SK-N-SH (cell line): ENCODE measurements around the gene CAMK2B. TPM values are rescaled to one million over a fixed set of nuclear protein-coding genes. Genes with fewer than 3 reads are reported as not detected.
"Not testable (repeated sequence)": the region's sequence is repeated elsewhere in the genome, so short reads cannot be mapped to it uniquely, and the experiment has no call there.

Experiments used
- CTCF ChIA-PET: fragments of 300-600, 350-600 bp; formaldehyde crosslinking; extraction: SDS; loops from one replicate; lab custom pipeline; 2021; lab: Yijun Ruan, JAX
- POLR2A ChIA-PET: fragments of 350-600 bp; sonication (Branson Sonifier 250); formaldehyde crosslinking; extraction: SDS; loops from one replicate; lab custom pipeline; 2020; ENCODE audit warnings: antibody characterized with exemption, inconsistent platforms; lab: Yijun Ruan, JAX
- DNase-seq: peaks from one replicate; pipeline ENCODE4 v3.0.0; 2012
- H2AFZ ChIP-seq: fragments of 200-600 bp; sonication (generic); 2 replicates; pipeline ENCODE4 v1.8.1; 2016; ENCODE audit warnings: antibody characterized with exemption, mild to moderate bottlenecking, low read depth
- H3F3A ChIP-seq: fragments of 200-600 bp; sonication (generic); replicated peaks from 2 replicates; pipeline ENCODE3; 2016; ENCODE audit warnings: antibody characterized with exemption, mild to moderate bottlenecking; ENCODE audit not compliant: insufficient read depth
- H3K27ac ChIP-seq, 2 experiments: fragments of 200-500 bp in 1 of 2; fragments of 200-600 bp in 1 of 2; sonication (Bioruptor generic) in 1 of 2; sonication (generic), shearing (Covaris generic) in 1 of 2; 2 replicates each; pipeline versions ENCODE4 v1.5.1 to v1.6.1; 2014 to 2016; ENCODE audit warnings: low read depth in 2 of 2, inconsistent platforms in 1 of 2, low read length in 1 of 2, mild to moderate bottlenecking in 1 of 2, mixed read lengths in 1 of 2
- H3K27me3 ChIP-seq: fragments of 200-600 bp; sonication (generic), shearing (Covaris generic); 2 replicates; pipeline ENCODE4 v1.6.1; 2016; ENCODE audit warnings: mixed run types; ENCODE audit not compliant: insufficient read depth
- H3K36me3 ChIP-seq, 2 experiments: fragments of 200-500 bp in 1 of 2; fragments of 200-600 bp in 1 of 2; sonication (Bioruptor generic) in 1 of 2; sonication (generic) in 1 of 2; replicated peaks in 1 of 2; 2 replicates each; pipeline versions ENCODE3 to v1.5.1; 2014 to 2016; ENCODE audit warnings: low read length in 1 of 2, mild to moderate bottlenecking in 1 of 2; ENCODE audit not compliant: insufficient read depth in 2 of 2, control insufficient read depth in 1 of 2
- H3K4me1 ChIP-seq, 2 experiments: fragments of 200-500 bp in 1 of 2; fragments of 200-600 bp in 1 of 2; sonication (Bioruptor generic) in 1 of 2; sonication (generic), shearing (Covaris generic) in 1 of 2; 2 replicates each; pipeline versions ENCODE4 v1.5.1 to v1.6.1; 2014 to 2016; ENCODE audit warnings: low read depth in 1 of 2, low read length in 1 of 2, mixed run types in 1 of 2; ENCODE audit not compliant: insufficient read depth in 2 of 2, control insufficient read depth in 1 of 2
- H3K4me2 ChIP-seq: fragments of 200-600 bp; sonication (generic), shearing (Covaris generic); 2 replicates; pipeline ENCODE4 v1.6.1; 2017; ENCODE audit warnings: mixed run types
- H3K4me3 ChIP-seq, 2 experiments: fragments of 200-500 bp in 1 of 2; fragments of 200-600 bp in 1 of 2; sonication (Bioruptor generic) in 1 of 2; sonication (generic), shearing (Covaris generic) in 1 of 2; 2 replicates each; pipeline versions ENCODE4 v1.5.1 to v1.8.1; 2014 to 2016; ENCODE audit warnings: low read depth in 2 of 2, inconsistent platforms in 1 of 2, low read length in 1 of 2, mild to moderate bottlenecking in 1 of 2, mixed read lengths in 1 of 2, moderate library complexity in 1 of 2
- H3K79me2 ChIP-seq: fragments of 200-600 bp; sonication (generic); 2 replicates; pipeline ENCODE4 v1.8.1; 2017; ENCODE audit warnings: mild to moderate bottlenecking; ENCODE audit not compliant: insufficient read depth
- H3K9ac ChIP-seq: fragments of 200-600 bp; sonication (generic); 2 replicates; pipeline ENCODE4 v1.6.1; 2017; ENCODE audit warnings: mixed run types
- H3K9me2 ChIP-seq: fragments of 200-600 bp; sonication (generic); 2 replicates; pipeline ENCODE4 v1.6.1; 2017; ENCODE audit warnings: mixed run types
- H3K9me3 ChIP-seq: fragments of 200-600 bp; sonication (generic); 2 replicates; pipeline ENCODE4 v1.6.1; 2017; ENCODE audit warnings: mixed run types, mild to moderate bottlenecking, moderate library complexity
- H4K20me1 ChIP-seq: fragments of 200-600 bp; sonication (generic); 2 replicates; pipeline ENCODE4 v1.6.1; 2017; ENCODE audit warnings: mild to moderate bottlenecking, mixed run types; ENCODE audit not compliant: insufficient read depth
- CHD2 ChIP-seq: fragments of 150-350 bp; IDR thresholded peaks from 2 replicates; pipeline ENCODE4 v1.6.1; 2018; ENCODE audit warnings: low read length; ENCODE audit not compliant: partially characterized antibody
- ELF1 ChIP-seq: IDR thresholded peaks from 2 replicates; pipeline ENCODE4 v1.4.0; 2012
- FOXJ3 ChIP-seq: sonication (generic); formaldehyde crosslinking; IDR thresholded peaks from 2 replicates; pipeline ENCODE4 v1.5.1; 2020; ENCODE audit warnings: mild to moderate bottlenecking, missing genetic modification reagents
- FOXM1 ChIP-seq: IDR thresholded peaks from 2 replicates; pipeline ENCODE4 v1.4.0; 2012; ENCODE audit warnings: low read depth, mild to moderate bottlenecking
- GABPA ChIP-seq: IDR thresholded peaks from 2 replicates; pipeline ENCODE4 v1.4.0; 2012; ENCODE audit warnings: low read depth, mild to moderate bottlenecking
- JUND ChIP-seq: IDR thresholded peaks from 2 replicates; pipeline ENCODE4 v1.4.0; 2012
- MEF2A ChIP-seq: IDR thresholded peaks from 2 replicates; pipeline ENCODE4 v1.4.0; 2012; ENCODE audit warnings: low read depth, borderline replicate concordance
- MXI1 ChIP-seq: IDR thresholded peaks from 2 replicates; pipeline ENCODE4 v1.6.1; 2012; ENCODE audit warnings: mild to moderate bottlenecking, low read depth, low read length, improper control_type of control experiment
- NFIC ChIP-seq: IDR thresholded peaks from 2 replicates; pipeline ENCODE4 v1.4.0; 2012; ENCODE audit warnings: borderline replicate concordance
- POLR2AphosphoS5 ChIP-seq: IDR thresholded peaks from 2 replicates; pipeline ENCODE4 v1.6.1; 2012; ENCODE audit warnings: low read depth, low read length
- RAD21 ChIP-seq: IDR thresholded peaks from 2 replicates; pipeline ENCODE4 v1.6.1; 2012; ENCODE audit warnings: mild to moderate bottlenecking, low read length
- RCOR1 ChIP-seq: fragments of 150-350 bp; IDR thresholded peaks from 2 replicates; pipeline ENCODE4 v1.6.1; 2017; ENCODE audit warnings: antibody characterized with exemption, low read length
- RFX5 ChIP-seq: IDR thresholded peaks from 2 replicates; pipeline ENCODE4 v1.6.1; 2012; ENCODE audit warnings: mild to moderate bottlenecking, improper control_type of control experiment, low read length
- SMC3 ChIP-seq: IDR thresholded peaks from 2 replicates; pipeline ENCODE4 v1.6.1; 2012; ENCODE audit warnings: low read depth, low read length, improper control_type of control experiment
- TAF1 ChIP-seq: IDR thresholded peaks from 2 replicates; pipeline ENCODE4 v1.6.1; 2012; ENCODE audit warnings: low read depth, mild to moderate bottlenecking, low read length, moderate library complexity, borderline replicate concordance
- WGBS: methylation state at CpG from one replicate; pipeline ENCODE4 v1.1.6; 2017; ENCODE audit warnings: low lambda C conversion rate; 5-methylcytosine and 5-hydroxymethylcytosine counted together
- polyA plus RNA-seq, 3 experiments: library from polyadenylated mRNA; depleted of rRNA; stranded (reverse); fragments of >200 nt; gene quantifications; 2 replicates each; pipeline ENCODE4 v1.2.3, GENCODE V29; 2012
- TF ChIP-seq, protein P1 (sequence below): fragments of 150-350 bp; IDR thresholded peaks from 2 replicates; pipeline ENCODE4 v1.6.1; 2016; ENCODE audit warnings: mild to moderate bottlenecking, low read depth, low read length
- TF ChIP-seq, protein P2 (sequence below): fragments of 150-350 bp; IDR thresholded peaks from 2 replicates; pipeline ENCODE4 v1.6.1; 2017; ENCODE audit warnings: antibody characterized with exemption, low read length, low read depth, borderline replicate concordance
- TF ChIP-seq, protein P3 (sequence below): IDR thresholded peaks from 2 replicates; pipeline ENCODE4 v1.4.0; 2012; ENCODE audit warnings: low read depth

Gene CAMK2B
- polyA plus RNA-seq, 1 of the 3 experiments (the other 2 are of a cell fraction): 0.20 TPM

DNA sequence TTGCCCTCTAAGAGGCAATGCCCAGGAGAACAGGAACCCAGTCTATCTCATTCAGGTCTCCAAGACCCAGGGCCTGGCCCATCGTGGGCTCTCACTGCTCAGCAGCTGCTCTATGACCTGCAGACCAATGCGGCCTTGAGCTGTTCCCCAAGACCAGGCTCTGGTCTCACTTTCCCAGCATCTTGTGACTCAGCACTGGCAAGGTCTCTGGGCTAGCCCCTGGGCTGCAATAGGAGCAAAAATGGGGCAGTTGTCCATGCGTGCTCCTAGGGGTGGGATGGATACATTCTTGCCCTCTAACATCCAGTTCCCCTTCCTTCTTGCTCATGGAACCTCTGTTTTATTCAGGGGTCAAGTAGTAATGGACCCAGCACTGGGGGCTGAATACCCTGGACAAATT, 149.7 kb downstream of the CAMK2B start:
- no peaks in the 10 kb centered on the region for H3K9me3 ChIP-seq
- no peak overlapping the region for H3K4me2 ChIP-seq
- H3K4me3 ChIP-seq: no peak overlapping the region
- H3K9ac ChIP-seq: no peak overlapping the region
- H3F3A ChIP-seq: no peaks in the 10 kb centered on the region
- TF ChIP-seq POLR2AphosphoS5: no peak
- no peak for TF ChIP-seq JUND
- no peak for TF ChIP-seq NFIC
- TF ChIP-seq ELF1: no peak
- no peak for TF ChIP-seq RCOR1
- no peak for TF ChIP-seq GABPA
- TF ChIP-seq MXI1: no peak
- no peak for TF ChIP-seq TAF1
- TF ChIP-seq MEF2A: no peak
- TF ChIP-seq CHD2: no peak
- no peak for TF ChIP-seq RAD21
- no peak for TF ChIP-seq RFX5
- TF ChIP-seq, protein P1, sequence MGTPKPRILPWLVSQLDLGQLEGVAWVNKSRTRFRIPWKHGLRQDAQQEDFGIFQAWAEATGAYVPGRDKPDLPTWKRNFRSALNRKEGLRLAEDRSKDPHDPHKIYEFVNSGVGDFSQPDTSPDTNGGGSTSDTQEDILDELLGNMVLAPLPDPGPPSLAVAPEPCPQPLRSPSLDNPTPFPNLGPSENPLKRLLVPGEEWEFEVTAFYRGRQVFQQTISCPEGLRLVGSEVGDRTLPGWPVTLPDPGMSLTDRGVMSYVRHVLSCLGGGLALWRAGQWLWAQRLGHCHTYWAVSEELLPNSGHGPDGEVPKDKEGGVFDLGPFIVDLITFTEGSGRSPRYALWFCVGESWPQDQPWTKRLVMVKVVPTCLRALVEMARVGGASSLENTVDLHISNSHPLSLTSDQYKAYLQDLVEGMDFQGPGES: no peak
- no peak for TF ChIP-seq SMC3
- no peak for TF ChIP-seq FOXJ3 (CRISPR knock-in tag)
- no peak for TF ChIP-seq FOXM1
- TF ChIP-seq, protein P2, sequence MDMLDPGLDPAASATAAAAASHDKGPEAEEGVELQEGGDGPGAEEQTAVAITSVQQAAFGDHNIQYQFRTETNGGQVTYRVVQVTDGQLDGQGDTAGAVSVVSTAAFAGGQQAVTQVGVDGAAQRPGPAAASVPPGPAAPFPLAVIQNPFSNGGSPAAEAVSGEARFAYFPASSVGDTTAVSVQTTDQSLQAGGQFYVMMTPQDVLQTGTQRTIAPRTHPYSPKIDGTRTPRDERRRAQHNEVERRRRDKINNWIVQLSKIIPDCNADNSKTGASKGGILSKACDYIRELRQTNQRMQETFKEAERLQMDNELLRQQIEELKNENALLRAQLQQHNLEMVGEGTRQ: no peak
- TF ChIP-seq, protein P3, sequence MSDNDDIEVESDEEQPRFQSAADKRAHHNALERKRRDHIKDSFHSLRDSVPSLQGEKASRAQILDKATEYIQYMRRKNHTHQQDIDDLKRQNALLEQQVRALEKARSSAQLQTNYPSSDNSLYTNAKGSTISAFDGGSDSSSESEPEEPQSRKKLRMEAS: no peak
- TF ChIP-seq, all 33 proteins: peak for 0
- CTCF ChIA-PET: interaction anchor here (1.0 kb wide), 1 partner anchor 21 kb away, joined by 3 read pairs; no protein-coding TSS in a partner anchor
- H3K36me3 ChIP-seq: no peaks in the 10 kb centered on the region
- H3K79me2 ChIP-seq: no peaks in the 10 kb centered on the region
- peaks cover 4 to 11% of the 10 kb centered on the region in 2 experiments; a peak in 2 of 4 replicates for H3K4me1 ChIP-seq
- no peaks in the 10 kb centered on the region for H3K9me2 ChIP-seq
- WGBS: 36% methylated on average over 3 of the region's 3 CpGs
- H3K27ac ChIP-seq: no peak overlapping the region
- no peak overlapping the region for H2AFZ ChIP-seq
- POLR2A ChIA-PET: no interaction called here
- H3K27me3 ChIP-seq: no peaks in the 10 kb centered on the region; the same call in 1 of the 2 replicates
- DNase-seq: no peak
- H4K20me1 ChIP-seq: no peaks in the 10 kb centered on the region

DNA sequence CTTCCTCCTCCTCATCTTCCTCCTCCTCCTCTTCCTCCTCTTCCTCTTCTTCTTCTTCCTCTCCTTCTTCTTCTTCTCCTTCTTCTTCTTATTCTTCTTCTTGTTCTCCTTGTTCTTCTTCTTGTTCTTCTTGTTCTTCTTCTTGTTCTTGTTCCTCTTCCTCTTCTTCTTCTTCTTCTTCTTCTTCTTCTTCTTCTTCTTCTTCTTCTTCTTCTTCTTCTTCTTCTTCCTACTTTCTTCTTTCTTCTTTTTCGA, 150.8 kb downstream of the CAMK2B start:
- H3K9me2 ChIP-seq, H3F3A ChIP-seq, H3K4me2 ChIP-seq, H3K79me2 ChIP-seq, CTCF ChIA-PET, H3K27ac ChIP-seq, H3K36me3 ChIP-seq, DNase-seq, H3K9me3 ChIP-seq, H4K20me1 ChIP-seq, H3K9ac ChIP-seq, H3K27me3 ChIP-seq, POLR2A ChIA-PET, H3K4me3 ChIP-seq, H2AFZ ChIP-seq: not testable (repeated sequence)
- 0% methylated on average over 1 of the region's 1 CpG for WGBS
- peaks cover 4 to 11% of the 10 kb centered on the region in 2 experiments; a peak in 2 of 4 replicates for H3K4me1 ChIP-seq
